DOHH2 (cell line): ENCODE data around the gene TM4SF1.

Experiments used
- H3F3A ChIP-seq: fragments of 200-600 bp; sonication (generic), shearing (Covaris generic); 2 replicates; pipeline ENCODE4 v1.6.0; 2016; ENCODE audit warnings: antibody characterized with exemption, mild to moderate bottlenecking; ENCODE audit not compliant: control insufficient read depth, insufficient read depth
- H3K27ac ChIP-seq: fragments of 200-600 bp; sonication (generic); 2 replicates; pipeline ENCODE4 v1.5.1; 2014; ENCODE audit warnings: low read depth, mild to moderate bottlenecking, low read length, moderate library complexity
- H3K27me3 ChIP-seq: fragments of 200-600 bp; sonication (generic); 2 replicates; pipeline ENCODE4 v1.6.1; 2014; ENCODE audit warnings: mild to moderate bottlenecking, low read length, mixed read lengths; ENCODE audit not compliant: control insufficient read depth
- H3K36me3 ChIP-seq: fragments of 200-600 bp; sonication (generic); 2 replicates; pipeline ENCODE4 v1.6.1; 2014; ENCODE audit warnings: mild to moderate bottlenecking, low read length, moderate library complexity, mixed read lengths; ENCODE audit not compliant: control insufficient read depth
- H3K4me1 ChIP-seq: fragments of 200-600 bp; sonication (generic); 2 replicates; pipeline ENCODE4 v1.6.1; 2014; ENCODE audit warnings: mild to moderate bottlenecking, low read length, mixed read lengths; ENCODE audit not compliant: control insufficient read depth
- H3K4me2 ChIP-seq: fragments of 200-600 bp; sonication (generic); 2 replicates; pipeline ENCODE4 v1.6.0; 2014; ENCODE audit warnings: mild to moderate bottlenecking, low read length, moderate library complexity
- H3K4me3 ChIP-seq: fragments of 200-600 bp; sonication (generic); 2 replicates; pipeline ENCODE4 v1.5.1; 2014; ENCODE audit warnings: mild to moderate bottlenecking, low read length, mixed read lengths
- H3K79me2 ChIP-seq: fragments of 200-600 bp; sonication (generic); 2 replicates; pipeline ENCODE4 v1.6.1; 2014; ENCODE audit warnings: mild to moderate bottlenecking, low read length, mixed read lengths; ENCODE audit not compliant: control insufficient read depth
- H3K9me2 ChIP-seq: fragments of 200-600 bp; sonication (generic); replicated peaks from 2 replicates; pipeline ENCODE4 v1.6.1; 2014; ENCODE audit warnings: mild to moderate bottlenecking, low read length, mixed read lengths; ENCODE audit not compliant: control insufficient read depth
- H3K9me3 ChIP-seq: fragments of 200-600 bp; sonication (generic); 2 replicates; pipeline ENCODE4 v1.6.1; 2014; ENCODE audit warnings: antibody characterized with exemption, low read length, mixed read lengths; ENCODE audit not compliant: control insufficient read depth, insufficient read depth
- H4K20me1 ChIP-seq: fragments of 200-600 bp; sonication (generic); 2 replicates; pipeline ENCODE4 v1.6.0; 2014; ENCODE audit warnings: low read depth, mild to moderate bottlenecking, antibody characterized with exemption, low read length, moderate library complexity; ENCODE audit not compliant: control insufficient read depth, insufficient read depth
- CTCF ChIP-seq: fragments of 200-600 bp; sonication (generic); IDR thresholded peaks from one replicate; pipeline ENCODE4 v1.5.1; 2014; ENCODE audit warnings: antibody characterized with exemption, mild to moderate bottlenecking, low read depth, low read length; ENCODE audit not compliant: poor library complexity, severe bottlenecking
- EZH2phosphoT487 ChIP-seq: fragments of 200-600 bp; sonication (generic); IDR thresholded peaks from 2 replicates; pipeline ENCODE4 v1.6.1; 2017; ENCODE audit warnings: borderline replicate concordance, mild to moderate bottlenecking, antibody characterized with exemption, low read length, moderate library complexity, mixed read lengths

TM4SF1 gene

DNA sequence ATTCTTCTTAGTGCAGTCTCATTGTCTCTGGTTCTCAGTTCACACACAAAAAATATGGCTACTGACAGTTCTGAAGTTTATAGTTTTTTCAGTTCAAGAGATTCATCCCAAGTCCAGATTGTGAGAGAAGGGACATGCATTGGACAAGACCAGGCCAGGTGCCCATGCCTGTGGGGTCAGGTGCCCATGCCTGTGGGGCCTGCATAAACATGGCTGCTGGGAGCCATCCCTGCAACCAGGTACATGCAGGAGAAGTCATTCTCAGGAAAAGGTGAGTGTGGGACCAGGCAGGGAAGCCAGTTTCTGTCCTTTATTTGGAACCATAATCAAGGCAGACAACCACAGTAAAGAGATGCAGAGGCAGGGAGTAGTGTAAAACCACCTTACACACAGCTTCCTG is 6.3 kb upstream of the TM4SF1 start:
- Histone ChIP-seq H3K4me3 (no peak overlapping the region), H3K79me2 (no peaks in the 10 kb centered on the region), H3K4me2 (no peak overlapping the region), H3F3A (no peaks in the 10 kb centered on the region), H4K20me1 (no peaks in the 10 kb centered on the region), H3K4me1 (no peaks in the 10 kb centered on the region), H3K9me3 (no peaks in the 10 kb centered on the region), H3K27ac (no peak overlapping the region), H3K36me3 (no peaks in the 10 kb centered on the region), H3K9me2 (no peaks in the 10 kb centered on the region), H3K27me3 (peaks cover 6% of the 10 kb centered on the region; the same call in 1 of the 2 replicates)
- TF ChIP-seq EZH2phosphoT487 (no peak), CTCF (no peak)

GRCh38 chr3:149382518-149382917 is 5.1 kb upstream of the TM4SF1 start:
- Histone ChIP-seq H3K4me1 (no peaks in the 10 kb centered on the region), H3K36me3 (no peaks in the 10 kb centered on the region), H3K9me2 (no peaks in the 10 kb centered on the region), H3K4me2 (no peak overlapping the region), H3K9me3 (no peaks in the 10 kb centered on the region), H3K27me3 (no peaks in the 10 kb centered on the region), H4K20me1 (no peaks in the 10 kb centered on the region), H3F3A (no peaks in the 10 kb centered on the region), H3K79me2 (no peaks in the 10 kb centered on the region), H3K4me3 (no peak overlapping the region), H3K27ac (no peak overlapping the region)
- TF ChIP-seq EZH2phosphoT487 (no peak), CTCF (no peak)

GRCh38 chr3:149382101-149382467 is 4.6 kb upstream of the TM4SF1 start:
- Histone ChIP-seq H3F3A (no peaks in the 10 kb centered on the region), H3K4me1 (no peaks in the 10 kb centered on the region), H3K27ac (no peak overlapping the region), H3K4me3 (no peak overlapping the region), H3K36me3 (no peaks in the 10 kb centered on the region), H3K4me2 (no peak overlapping the region), H3K9me2 (no peaks in the 10 kb centered on the region), H3K79me2 (no peaks in the 10 kb centered on the region), H3K9me3 (no peaks in the 10 kb centered on the region), H4K20me1 (no peaks in the 10 kb centered on the region), H3K27me3 (no peaks in the 10 kb centered on the region)
- no peak for TF ChIP-seq CTCF
- no peak for TF ChIP-seq EZH2phosphoT487
